AML-193 (cell line): ENCODE measurements around the gene PDE4D.
"Not testable (repeated sequence)": the region's sequence is repeated elsewhere in the genome, so short reads cannot be mapped to it uniquely, and the experiment has no call there.

Experiments
- DNase-seq, 2 experiments: peaks; one replicate each; lab custom pipeline; 2025; lab: John Stamatoyannopoulos, UW

PDE4D gene

GRCh38 chr5:59002162-59002825 lies 891.2 kb downstream of the PDE4D start:
- DNase-seq = no peak

DNA sequence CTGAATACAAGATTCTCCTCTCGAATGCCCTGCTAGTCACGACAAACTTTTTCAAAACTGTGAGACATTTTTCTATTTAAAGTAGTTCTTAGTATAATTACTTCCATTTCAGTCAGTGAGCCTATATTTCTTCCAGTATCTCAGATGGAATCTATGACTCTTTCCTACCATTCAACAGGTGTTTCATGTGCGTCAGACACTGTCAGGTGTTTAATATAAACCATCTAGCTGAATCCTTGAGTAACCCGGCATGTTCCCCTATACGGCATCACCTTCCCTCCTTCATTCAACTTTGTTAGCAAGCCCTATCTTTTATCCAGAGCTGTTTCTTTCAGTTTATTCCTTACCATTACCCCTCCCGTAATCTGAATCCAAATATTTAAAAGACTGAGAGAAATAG lies 891.8 kb downstream of the PDE4D start:
- no peak for DNase-seq

DNA sequence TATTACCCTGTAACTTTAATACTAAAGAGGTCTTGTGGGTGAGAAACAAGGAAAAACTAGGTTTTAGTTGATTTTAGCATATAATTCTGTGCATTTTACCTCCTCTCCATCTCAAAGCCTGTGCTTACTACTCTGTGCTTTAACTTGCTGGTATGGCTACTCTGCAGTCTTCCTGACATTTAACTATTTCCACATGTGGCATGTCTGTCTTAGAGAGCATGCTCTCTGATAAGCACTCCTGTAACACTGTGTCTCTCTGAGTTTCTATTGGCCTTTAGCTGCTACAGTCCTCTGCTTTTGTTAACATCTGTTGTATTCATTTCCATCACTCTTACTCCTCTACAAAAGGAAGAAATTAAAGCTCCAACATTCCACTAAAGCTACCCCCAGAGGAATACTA lies 892.4 kb downstream of the PDE4D start:
- no peak for DNase-seq

DNA sequence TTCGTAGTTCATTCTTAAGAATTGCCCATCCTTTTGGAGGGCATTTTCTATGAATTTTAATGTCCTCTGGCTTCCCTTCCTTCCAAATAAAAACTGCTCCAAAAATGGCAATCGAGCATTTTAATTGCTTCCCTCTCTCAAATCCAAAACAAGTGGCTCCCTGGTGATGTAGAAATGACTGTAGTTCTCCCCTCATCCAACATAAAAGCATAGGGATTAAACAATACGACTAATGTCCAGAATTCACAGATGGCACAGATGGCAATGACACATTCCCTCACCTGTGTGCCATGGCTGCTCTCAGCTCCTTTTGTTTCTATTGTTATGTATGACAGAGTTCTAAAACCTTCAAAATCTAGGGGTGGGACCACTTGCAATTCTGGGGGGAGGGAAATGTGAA lies 893.3 kb downstream of the PDE4D start:
- no peak for DNase-seq

- no peak for DNase-seq
Measured at GRCh38 chr5:58999804-59000203, 893.7 kb downstream of the PDE4D start.

- DNase-seq = no peak
Measured at GRCh38 chr5:58998544-58998943, 895.0 kb downstream of the PDE4D start.

GRCh38 chr5:58995779-58996178 lies 897.7 kb downstream of the PDE4D start:
- not testable (repeated sequence) for DNase-seq

- DNase-seq = no peak
Measured at GRCh38 chr5:58993461-58993860, 900.1 kb downstream of the PDE4D start.

DNA sequence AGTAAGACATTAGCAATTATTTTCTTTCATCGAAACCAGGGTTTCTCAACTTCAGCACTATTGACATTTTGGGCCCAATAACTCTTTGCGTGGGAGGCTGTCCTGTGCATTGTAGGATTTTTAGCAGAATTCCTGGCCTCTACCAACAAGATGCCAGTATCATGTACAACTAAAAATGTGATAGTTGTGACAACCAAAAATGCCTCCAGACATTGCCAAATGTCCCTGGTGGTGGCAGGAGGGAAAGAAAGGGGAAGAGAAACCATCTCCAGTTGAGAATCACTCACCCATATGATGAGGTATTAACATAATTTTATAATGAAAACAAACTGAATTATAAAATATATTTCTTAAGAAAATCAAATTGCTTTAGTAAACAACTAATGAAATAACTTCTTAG lies 904.6 kb downstream of the PDE4D start:
- no peak for DNase-seq

DNA sequence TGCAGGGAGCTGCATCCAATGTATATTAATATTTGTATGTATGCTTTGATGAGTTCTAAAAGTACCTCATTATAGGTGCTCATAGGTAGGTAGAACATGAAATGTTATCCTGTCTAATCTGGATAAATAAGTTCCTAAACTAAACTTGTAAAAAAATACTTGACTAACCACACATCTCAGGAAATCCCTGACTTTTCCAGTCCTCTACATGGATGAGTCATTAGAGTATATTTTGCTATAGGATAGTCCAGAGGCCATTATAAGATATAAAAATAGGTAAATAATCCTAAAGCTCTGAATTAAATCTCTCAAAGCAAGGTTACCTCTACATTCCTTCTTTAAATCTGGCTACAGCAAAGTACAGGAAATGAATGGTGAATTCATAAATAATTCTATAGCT lies 906.3 kb downstream of the PDE4D start:
- no peak for DNase-seq

DNA sequence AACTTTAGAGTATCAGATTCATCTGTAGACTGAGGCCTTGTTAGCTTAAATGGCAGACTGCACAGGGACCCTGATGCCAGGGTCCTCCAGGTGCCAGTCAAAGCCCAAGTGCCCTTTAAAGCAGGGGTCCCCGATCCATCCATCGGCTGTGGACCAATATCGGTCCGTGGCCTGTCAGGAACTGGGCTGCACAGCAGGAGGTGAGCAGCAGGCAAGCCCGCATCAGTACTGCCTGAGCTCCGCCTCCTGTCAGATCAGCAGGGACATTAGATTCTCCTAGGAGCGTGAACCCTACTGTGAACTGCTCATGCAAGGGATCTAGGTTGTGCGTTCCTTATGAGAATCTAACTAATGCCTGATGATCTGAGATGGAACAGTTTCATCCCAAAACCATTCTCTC lies 907.2 kb downstream of the PDE4D start:
- DNase-seq = no peak

DNA sequence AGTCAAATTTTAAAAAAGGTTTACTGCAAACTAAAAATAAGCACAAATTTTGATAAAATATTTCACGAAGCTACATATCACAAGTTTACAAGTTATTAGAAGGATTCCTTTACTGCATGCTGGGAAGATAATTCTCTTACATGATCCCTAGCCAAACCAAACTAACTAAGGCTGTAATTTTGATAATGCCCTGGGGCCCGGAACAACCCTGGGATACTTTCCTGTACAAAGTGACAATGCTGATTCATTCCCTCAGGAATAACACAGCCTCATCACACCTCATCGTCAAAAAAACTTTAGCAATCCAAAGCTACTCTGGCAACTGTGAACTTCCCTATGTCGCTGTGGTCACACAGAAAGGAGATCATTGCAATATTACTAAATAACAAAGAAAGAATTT lies 907.8 kb downstream of the PDE4D start:
- no peak for DNase-seq

DNA sequence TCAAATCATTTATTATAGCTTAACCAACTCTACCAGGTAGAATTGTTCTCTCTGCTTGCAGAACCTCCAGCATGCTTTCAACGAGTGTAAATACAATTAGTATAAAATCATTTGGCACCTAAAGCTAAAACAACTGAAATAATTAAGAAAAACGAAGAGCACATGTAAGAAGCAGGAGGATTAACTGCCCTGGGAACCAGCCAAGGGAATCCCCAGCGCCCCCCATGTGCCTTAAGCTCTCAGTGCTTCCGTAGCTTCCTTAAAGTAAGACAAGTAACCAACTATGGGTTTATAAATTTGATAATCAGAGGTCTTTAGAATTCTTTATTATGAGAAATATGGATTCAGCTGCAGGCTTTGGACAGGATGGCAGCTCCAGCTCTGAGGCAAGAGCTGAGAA lies 908.2 kb downstream of the PDE4D start:
- no peak for DNase-seq

DNA sequence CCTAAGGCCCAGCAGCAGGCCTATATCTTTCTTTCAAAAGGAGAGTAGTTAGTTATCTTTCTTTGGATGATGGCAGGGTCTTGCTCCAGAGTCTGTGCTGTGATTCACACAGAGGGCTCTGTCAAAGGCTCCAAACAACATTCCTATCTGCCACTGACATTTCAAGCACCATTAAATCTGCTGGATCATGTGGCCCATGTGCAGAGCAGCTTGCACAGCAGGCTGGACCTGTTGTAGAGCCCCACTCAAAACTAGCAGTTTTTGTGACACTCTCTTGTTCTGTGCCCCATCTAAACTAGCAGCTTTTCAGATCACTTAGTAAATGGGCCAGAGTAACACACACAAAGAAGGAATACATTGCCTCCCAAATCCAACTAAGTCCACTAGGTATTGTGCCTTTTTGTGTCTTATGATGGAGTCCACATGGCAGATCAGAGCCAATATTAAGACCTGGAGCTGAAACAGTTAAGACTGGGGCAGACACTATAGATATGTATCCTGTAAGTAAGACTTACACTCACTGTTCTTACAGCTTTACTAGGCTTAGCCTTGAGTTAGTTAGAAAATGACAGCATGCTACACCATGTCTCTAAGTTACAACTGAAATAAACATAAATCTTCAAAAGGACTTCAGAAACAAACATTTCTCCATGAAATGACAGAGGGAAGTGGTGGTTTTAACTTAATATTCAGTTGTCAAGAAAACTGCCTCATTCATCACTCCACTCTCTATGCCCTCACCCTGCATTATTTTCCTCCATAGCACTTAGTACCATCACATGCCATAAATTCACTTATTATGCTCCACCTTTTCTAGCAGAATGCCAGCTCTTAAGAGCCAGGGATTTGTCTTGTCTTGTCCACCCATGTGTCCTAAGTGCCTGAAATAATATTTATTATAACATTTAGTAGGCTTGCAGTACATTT lies 909.7 kb downstream of the PDE4D start:
- DNase-seq = no peak

DNA sequence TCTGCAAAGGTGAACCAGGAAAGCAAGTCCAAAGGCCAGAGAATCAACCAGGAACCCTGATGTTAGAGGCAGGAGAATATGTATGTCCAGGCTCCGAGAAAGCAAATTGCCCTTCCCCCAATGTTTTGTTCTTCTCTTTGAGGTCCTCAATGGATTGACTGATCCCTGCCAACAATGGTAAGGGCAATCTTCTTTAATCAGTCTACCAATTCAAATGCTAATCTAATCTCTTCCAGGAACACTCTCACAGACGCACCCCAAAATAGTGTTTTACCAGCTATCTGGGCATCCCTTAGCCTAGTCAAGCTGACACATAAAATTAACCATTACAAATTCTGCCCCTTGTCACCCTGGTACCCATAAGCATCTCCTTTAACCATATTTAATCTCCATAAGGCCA lies 912.6 kb downstream of the PDE4D start:
- DNase-seq = no peak

DNA sequence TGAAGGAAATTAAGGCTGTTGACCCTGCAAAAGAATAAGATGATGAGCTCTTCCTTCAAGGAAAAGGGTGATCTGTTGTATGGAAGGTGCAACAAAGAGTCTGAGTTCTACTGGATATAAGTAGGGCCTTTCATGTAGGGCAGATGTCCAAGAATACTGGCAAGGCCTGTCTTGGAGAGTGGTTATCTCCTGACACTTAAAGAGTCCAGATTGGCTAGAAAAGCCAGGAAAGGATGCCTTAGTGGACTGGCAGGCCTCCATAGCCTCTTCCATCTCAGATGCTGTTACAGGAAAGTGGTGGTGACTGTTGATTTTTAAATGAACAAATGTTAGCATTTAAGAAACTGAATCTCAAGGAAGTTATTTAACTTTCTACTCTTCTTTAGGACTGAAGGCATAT lies 914.4 kb downstream of the PDE4D start:
- DNase-seq = no peak

DNA sequence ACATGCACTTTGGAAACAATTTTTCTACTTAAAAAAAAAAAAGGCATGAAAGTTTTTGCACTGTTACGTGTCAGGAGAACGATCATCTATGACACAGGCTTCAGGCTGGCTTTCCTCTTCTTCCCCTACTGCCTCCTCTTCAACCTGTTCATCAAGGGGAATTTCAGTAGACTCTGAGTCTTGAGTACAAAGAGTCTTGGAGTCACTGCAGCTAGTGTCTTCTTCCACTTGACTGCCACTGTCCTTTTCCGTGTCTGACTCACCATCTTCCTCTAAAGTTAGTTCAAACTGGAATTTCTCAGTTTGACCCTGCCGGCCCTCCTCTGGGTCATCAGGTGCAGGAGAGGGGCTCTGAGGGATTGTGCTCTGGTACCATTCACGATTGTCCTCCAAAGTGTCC lies 918.9 kb downstream of the PDE4D start:
- no peak for DNase-seq

DNA sequence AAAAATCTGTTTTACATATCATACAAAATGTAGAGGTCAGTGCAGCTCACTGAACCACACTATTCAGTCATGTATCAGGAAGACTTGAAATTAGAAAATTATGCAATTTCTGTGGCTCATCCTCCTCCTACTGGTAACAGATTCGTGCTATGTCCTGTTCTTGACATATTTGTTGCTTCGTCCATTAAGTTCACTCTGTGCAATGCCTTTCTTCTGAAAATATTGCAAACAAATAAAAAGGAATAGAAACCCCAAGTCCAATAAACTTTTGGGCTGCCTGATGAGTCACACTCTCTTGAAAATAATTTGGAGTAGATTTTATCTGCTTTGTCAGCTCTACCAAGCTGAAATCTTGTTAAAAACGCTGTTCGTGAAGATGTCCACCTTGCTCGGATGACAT lies 919.4 kb downstream of the PDE4D start:
- DNase-seq = peak in 1 of 2 experiments; percentile 17

DNA sequence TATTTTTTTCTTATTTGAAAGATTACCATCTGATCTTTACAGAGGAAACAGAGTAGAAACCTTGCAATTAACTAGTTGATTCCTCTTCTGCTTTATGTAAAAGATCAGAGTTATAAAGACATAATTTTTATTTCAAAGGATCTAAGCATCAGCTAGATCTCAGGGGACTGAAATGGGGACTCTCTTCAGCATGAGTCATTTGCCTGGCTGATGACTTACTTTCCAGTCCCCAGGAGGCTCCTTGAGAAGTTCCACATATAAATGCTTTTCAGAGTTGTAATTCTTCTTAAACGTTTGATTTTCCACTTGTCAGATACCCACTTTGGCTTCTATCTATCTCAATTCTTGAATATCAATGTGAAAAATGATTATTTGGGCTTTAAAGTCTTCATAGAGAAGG lies 921.2 kb downstream of the PDE4D start:
- no peak for DNase-seq

GRCh38 chr5:58970766-58971165 lies 922.8 kb downstream of the PDE4D start:
- no peak for DNase-seq

DNA sequence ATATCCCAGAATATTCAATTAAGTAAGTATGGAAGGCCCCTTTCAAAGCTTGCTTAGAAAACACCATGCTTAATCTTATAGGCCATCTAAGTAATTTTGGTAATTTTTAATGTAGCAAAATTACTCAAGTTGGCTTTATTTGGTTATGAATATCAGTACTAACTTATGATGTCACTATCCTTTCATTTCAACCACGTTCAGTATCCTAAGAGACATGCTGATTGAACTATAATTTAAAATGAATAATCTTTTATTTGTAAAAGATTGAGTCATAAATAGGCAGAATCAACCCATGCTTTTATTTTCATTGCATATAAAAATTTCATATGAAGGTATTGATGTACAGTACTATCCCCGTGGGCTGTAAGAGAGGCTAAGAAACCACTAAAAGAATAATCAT lies 923.7 kb downstream of the PDE4D start:
- no peak for DNase-seq

GRCh38 chr5:58969253-58969652 lies 924.3 kb downstream of the PDE4D start:
- DNase-seq = no peak

GRCh38 chr5:58968350-58968749 lies 925.2 kb downstream of the PDE4D start:
- no peak for DNase-seq
